GM13976 (cell line): ENCODE data around the gene STXBP5.

Experiments used
- DNase-seq: peaks from one replicate; pipeline ENCODE4 v3.0.0; 2012; ENCODE audit warnings: low spot score
- in situ Hi-C: fragments of 300-500 bp; cut with MboI; formaldehyde crosslinking; loops from one replicate; pipeline ENCODE4 v1.12.0; 2022; ENCODE audit warnings: low sequenced_read_pairs, mixed read lengths, inconsistent platforms; ENCODE audit not compliant: unreplicated experiment
- TF ChIP-seq, protein P1 (sequence below): IDR thresholded peaks from 2 replicates; pipeline ENCODE4 v1.5.1; 2012; ENCODE audit warnings: borderline replicate concordance, mild to moderate bottlenecking; ENCODE audit not compliant: insufficient read depth; ENCODE audit errors: extremely low read depth, missing control alignments, control extremely low read depth

STXBP5 gene

DNA sequence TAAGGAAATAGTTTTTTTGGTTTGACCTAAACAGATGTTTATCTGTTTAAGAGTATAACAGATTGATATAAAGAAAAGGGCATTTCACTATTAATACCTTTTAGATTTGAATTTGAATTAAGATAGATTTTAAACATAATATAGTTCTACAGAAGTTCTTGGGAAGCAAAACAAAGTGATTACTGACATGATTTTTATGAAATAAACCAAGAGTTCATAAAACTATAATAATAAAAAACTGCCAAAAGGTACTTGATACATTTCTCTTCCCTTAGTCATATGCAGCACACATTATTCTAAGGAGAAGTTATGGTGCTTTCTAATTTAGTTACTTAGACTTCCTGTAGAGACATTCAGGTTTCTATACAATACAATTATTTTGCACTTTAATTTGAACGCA lies 9.6 kb downstream of the STXBP5 start:
- in situ Hi-C loops, result no loop called here
- no peak for DNase-seq
- TF ChIP-seq, protein P1, sequence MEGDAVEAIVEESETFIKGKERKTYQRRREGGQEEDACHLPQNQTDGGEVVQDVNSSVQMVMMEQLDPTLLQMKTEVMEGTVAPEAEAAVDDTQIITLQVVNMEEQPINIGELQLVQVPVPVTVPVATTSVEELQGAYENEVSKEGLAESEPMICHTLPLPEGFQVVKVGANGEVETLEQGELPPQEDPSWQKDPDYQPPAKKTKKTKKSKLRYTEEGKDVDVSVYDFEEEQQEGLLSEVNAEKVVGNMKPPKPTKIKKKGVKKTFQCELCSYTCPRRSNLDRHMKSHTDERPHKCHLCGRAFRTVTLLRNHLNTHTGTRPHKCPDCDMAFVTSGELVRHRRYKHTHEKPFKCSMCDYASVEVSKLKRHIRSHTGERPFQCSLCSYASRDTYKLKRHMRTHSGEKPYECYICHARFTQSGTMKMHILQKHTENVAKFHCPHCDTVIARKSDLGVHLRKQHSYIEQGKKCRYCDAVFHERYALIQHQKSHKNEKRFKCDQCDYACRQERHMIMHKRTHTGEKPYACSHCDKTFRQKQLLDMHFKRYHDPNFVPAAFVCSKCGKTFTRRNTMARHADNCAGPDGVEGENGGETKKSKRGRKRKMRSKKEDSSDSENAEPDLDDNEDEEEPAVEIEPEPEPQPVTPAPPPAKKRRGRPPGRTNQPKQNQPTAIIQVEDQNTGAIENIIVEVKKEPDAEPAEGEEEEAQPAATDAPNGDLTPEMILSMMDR, result no peak

DNA sequence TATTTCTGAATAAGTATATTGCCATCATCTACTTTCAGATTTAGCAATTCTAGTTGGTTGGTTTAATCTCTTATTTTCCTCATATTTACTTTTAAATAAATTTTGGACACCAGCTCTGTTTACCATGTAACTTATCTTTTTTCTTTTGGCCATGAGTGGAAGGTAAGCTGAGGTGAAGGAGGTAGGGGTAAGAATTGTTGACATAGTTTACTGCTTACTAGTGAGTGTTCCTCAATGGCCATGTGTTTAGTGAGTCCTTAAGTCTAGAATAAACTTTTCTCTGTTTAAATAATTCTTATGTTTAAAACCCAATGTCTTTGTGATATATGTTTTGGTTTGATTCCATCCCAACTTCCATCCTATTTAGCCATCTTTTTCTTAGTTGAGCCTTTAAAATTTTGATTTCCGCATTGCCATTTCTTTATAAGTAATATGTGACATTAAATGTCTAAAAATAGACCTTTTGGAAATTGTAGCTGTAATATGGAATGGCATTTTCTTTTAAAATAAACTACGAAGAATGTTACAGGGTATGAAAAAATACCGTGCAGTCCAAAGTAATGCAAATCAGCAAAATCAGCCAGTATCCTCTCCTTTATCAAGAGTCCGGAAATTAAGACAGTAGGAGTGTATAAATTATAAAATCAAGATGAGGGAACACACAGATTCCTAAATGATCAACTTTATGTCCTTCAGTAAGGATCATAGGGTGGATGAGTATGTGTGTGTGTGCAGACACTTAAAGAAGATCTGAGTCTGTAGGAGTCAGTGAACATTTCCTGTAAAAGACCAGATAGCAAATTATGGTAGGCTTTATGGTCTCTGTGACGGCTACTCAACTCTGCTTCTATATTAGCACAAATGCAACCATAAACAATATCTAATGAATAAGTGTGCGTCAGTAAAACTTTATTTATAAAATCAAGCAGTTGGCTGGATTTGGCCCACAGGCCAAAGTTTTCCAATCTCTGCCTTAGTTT lies 10.3 kb downstream of the STXBP5 start:
- DNase-seq, result no peak
- in situ Hi-C loops, result no loop called here
- TF ChIP-seq, protein P1, result no peak

DNA sequence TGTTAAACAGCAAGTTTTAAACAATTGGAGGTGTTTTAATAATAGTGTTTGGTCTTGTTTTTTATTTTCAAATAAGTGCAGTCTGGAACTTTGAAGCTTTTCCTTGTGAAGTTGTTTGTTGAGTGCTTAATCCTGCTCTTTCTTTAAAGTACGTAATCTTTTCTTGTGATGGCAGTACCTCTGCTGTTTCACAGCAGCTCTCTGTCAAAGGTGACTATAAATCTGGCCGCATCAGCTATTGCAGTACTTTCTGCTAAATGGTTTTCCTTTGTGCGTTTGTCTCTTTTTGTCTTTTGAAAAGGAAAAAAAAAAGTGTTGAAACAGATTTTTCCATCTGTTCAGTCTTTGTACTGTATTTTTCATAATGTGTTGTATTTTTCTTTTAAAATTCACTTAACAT lies 12.7 kb downstream of the STXBP5 start:
- DNase-seq, result no peak
- TF ChIP-seq, protein P1, result no peak
- in situ Hi-C loops, result no loop called here

DNA sequence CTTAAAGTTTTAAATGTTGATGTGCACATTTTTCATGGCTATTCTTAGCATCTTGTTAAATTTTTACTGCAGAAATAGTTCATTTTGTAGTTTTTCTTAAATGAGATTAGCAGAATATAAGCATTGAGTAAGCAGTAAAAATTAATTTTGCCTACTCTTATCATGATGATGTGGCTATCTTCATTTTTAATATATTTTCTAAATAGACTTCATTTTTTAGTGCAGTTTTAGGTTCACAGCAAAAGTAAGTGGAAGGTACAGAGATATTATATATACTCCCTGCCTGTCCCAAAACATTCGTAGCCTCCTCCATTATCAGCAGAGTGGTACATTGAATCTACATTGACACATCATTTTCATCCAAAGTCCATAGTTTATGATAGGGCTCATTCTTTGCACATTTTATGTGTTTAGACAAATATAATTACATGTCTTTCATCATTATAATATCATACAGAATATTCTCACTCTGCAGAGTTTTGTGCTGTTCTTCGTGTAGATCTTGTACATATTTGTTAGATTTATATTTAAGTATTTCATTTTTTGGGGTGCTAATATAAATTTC lies 13.7 kb downstream of the STXBP5 start:
- in situ Hi-C loops, result no loop called here
- TF ChIP-seq, protein P1, result no peak
- no peak for DNase-seq

DNA sequence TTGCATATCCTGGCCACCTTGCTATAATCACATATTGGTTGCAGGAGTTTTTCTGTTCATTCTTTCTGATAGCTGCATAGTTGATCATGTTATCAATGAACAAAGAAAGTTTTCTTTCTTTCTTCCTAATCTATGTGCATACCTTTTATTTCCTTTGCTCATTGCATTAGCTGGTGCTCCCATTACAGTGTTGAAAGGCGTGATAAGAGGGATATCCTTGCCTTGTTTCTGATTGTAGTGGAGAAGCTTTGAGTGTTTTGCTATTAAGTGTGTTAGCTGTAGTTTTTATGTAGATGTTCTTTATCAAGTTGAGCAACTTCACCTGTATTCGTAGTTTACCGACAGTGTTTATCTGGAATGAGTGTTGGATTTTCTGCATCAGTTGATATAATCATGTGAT lies 14.6 kb downstream of the STXBP5 start:
- TF ChIP-seq, protein P1, result no peak
- in situ Hi-C loops, result no loop called here
- no peak for DNase-seq

DNA sequence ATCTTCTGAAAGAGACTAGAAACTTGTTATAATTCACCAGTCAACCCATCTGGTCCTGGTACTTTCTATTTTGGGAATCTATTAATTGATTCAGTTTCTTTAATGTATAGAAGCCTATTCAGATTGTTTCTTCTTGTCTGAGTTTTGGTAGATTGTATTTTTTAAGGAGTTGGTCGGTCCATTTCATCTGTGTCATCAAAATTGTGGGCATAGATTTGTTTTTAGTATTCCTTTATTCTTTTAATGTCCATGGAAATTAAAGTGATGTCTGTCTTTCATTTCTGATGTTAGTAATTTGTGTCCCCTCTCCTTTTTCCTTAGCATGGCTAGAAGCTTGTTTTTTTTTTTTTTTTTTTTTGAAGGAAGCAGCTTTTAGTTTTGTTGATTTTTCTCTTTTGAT lies 15.2 kb downstream of the STXBP5 start:
- DNase-seq, result no peak
- TF ChIP-seq, protein P1, result no peak
- in situ Hi-C loops, result no loop called here
